Neural progenitor cell (in vitro differentiated cells): ENCODE measurements around the gene RBBP7.

Experiments used
- CTCF ChIP-seq: fragments of 200-600 bp; sonication (generic); IDR thresholded peaks from 2 replicates; pipeline ENCODE4 v1.5.1; 2017; ENCODE audit warnings: antibody characterized with exemption, mild to moderate bottlenecking
- EZH2 ChIP-seq: fragments of 200-600 bp; sonication (generic); IDR thresholded peaks from 2 replicates; pipeline ENCODE4 v1.6.1; 2017; ENCODE audit warnings: antibody characterized with exemption, mild to moderate bottlenecking, moderate library complexity
- EZH2phosphoT487 ChIP-seq: fragments of 200-600 bp; sonication (generic); IDR thresholded peaks from 2 replicates; pipeline ENCODE4 v1.6.1; 2017; ENCODE audit warnings: antibody characterized with exemption

- TF ChIP-seq CTCF (no peak), EZH2phosphoT487 (no peak), EZH2 (no peak)
Measured at GRCh38 chrX:16914058-16914457, 43.9 kb upstream of the RBBP7 start.
